ENCODE results near the gene POC1B.

DNA sequence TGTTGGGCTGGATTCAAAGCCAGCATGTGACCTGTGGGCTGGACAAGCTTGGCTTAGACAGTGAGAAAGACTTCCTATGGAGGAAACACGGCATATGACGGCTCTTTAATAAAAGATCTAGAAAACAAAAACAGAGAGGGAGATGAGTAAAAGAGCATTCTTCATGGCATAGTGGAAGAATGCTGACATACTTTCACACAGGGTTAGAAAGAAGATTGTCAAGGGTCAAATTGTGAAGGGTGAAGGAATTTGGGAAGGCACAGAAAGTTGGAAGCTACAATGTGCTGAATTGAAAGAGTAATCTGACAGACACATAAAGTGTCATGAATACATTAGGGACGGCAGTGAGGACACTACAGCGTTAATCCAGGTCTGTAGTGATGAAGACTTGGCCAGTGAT lies 64.7 kb downstream of the POC1B start:
- TF ChIP-seq, protein P1, sequence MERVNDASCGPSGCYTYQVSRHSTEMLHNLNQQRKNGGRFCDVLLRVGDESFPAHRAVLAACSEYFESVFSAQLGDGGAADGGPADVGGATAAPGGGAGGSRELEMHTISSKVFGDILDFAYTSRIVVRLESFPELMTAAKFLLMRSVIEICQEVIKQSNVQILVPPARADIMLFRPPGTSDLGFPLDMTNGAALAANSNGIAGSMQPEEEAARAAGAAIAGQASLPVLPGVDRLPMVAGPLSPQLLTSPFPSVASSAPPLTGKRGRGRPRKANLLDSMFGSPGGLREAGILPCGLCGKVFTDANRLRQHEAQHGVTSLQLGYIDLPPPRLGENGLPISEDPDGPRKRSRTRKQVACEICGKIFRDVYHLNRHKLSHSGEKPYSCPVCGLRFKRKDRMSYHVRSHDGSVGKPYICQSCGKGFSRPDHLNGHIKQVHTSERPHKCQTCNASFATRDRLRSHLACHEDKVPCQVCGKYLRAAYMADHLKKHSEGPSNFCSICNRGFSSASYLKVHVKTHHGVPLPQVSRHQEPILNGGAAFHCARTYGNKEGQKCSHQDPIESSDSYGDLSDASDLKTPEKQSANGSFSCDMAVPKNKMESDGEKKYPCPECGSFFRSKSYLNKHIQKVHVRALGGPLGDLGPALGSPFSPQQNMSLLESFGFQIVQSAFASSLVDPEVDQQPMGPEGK (CRISPR knock-in tag; IDR thresholded peaks at IDR 0.05; ENCODE audit: borderline replicate concordance): no peak
- TF ChIP-seq, protein P2, sequence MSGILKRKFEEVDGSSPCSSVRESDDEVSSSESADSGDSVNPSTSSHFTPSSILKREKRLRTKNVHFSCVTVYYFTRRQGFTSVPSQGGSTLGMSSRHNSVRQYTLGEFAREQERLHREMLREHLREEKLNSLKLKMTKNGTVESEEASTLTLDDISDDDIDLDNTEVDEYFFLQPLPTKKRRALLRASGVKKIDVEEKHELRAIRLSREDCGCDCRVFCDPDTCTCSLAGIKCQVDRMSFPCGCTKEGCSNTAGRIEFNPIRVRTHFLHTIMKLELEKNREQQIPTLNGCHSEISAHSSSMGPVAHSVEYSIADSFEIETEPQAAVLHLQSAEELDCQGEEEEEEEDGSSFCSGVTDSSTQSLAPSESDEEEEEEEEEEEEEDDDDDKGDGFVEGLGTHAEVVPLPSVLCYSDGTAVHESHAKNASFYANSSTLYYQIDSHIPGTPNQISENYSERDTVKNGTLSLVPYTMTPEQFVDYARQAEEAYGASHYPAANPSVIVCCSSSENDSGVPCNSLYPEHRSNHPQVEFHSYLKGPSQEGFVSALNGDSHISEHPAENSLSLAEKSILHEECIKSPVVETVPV (CRISPR knock-in tag; IDR thresholded peaks at IDR 0.05): no peak
- TF ChIP-seq CSDC2 (CRISPR knock-in tag; IDR thresholded peaks at IDR 0.05) (no peak), ZFP3 (CRISPR knock-in tag; IDR thresholded peaks at IDR 0.05) (no peak), SNAI2 (CRISPR knock-in tag; IDR thresholded peaks at IDR 0.05) (no peak), ARNTL (CRISPR knock-in tag; IDR thresholded peaks at IDR 0.05; ENCODE audit: borderline replicate concordance, low read depth) (no peak), RARB (CRISPR knock-in tag; IDR thresholded peaks at IDR 0.05) (no peak), ZNF565 (CRISPR knock-in tag; conservative IDR thresholded peaks at IDR 0.05; ENCODE audit: low read depth) (no peak), BACH2 (CRISPR knock-in tag; IDR thresholded peaks at IDR 0.05; ENCODE audit: borderline replicate concordance) (no peak), TOX (CRISPR knock-in tag; IDR thresholded peaks at IDR 0.05; ENCODE audit: borderline replicate concordance) (no peak)
- TF ChIP-seq, protein P3, sequence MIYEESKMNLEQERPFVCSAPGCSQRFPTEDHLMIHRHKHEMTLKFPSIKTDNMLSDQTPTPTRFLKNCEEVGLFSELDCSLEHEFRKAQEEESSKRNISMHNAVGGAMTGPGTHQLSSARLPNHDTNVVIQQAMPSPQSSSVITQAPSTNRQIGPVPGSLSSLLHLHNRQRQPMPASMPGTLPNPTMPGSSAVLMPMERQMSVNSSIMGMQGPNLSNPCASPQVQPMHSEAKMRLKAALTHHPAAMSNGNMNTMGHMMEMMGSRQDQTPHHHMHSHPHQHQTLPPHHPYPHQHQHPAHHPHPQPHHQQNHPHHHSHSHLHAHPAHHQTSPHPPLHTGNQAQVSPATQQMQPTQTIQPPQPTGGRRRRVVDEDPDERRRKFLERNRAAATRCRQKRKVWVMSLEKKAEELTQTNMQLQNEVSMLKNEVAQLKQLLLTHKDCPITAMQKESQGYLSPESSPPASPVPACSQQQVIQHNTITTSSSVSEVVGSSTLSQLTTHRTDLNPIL (CRISPR knock-in tag; IDR thresholded peaks at IDR 0.05; ENCODE audit: low read depth): no peak
- TF ChIP-seq, protein P4, sequence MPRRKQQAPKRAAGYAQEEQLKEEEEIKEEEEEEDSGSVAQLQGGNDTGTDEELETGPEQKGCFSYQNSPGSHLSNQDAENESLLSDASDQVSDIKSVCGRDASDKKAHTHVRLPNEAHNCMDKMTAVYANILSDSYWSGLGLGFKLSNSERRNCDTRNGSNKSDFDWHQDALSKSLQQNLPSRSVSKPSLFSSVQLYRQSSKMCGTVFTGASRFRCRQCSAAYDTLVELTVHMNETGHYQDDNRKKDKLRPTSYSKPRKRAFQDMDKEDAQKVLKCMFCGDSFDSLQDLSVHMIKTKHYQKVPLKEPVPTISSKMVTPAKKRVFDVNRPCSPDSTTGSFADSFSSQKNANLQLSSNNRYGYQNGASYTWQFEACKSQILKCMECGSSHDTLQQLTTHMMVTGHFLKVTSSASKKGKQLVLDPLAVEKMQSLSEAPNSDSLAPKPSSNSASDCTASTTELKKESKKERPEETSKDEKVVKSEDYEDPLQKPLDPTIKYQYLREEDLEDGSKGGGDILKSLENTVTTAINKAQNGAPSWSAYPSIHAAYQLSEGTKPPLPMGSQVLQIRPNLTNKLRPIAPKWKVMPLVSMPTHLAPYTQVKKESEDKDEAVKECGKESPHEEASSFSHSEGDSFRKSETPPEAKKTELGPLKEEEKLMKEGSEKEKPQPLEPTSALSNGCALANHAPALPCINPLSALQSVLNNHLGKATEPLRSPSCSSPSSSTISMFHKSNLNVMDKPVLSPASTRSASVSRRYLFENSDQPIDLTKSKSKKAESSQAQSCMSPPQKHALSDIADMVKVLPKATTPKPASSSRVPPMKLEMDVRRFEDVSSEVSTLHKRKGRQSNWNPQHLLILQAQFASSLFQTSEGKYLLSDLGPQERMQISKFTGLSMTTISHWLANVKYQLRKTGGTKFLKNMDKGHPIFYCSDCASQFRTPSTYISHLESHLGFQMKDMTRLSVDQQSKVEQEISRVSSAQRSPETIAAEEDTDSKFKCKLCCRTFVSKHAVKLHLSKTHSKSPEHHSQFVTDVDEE (CRISPR knock-in tag; IDR thresholded peaks at IDR 0.05): no peak
- TF ChIP-seq, protein P5, sequence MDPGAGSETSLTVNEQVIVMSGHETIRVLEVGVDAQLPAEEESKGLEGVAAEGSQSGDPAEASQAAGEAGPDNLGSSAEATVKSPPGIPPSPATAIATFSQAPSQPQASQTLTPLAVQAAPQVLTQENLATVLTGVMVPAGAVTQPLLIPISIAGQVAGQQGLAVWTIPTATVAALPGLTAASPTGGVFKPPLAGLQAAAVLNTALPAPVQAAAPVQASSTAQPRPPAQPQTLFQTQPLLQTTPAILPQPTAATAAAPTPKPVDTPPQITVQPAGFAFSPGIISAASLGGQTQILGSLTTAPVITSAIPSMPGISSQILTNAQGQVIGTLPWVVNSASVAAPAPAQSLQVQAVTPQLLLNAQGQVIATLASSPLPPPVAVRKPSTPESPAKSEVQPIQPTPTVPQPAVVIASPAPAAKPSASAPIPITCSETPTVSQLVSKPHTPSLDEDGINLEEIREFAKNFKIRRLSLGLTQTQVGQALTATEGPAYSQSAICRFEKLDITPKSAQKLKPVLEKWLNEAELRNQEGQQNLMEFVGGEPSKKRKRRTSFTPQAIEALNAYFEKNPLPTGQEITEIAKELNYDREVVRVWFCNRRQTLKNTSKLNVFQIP (CRISPR knock-in tag; IDR thresholded peaks at IDR 0.05; ENCODE audit: borderline replicate concordance, low read depth): no peak

All from SK-N-SH treated with all-trans-retinoic acid at 6 μM for 48 hours (cell line).